ENCODE results near the gene ADAM20.
"Not testable (repeated sequence)": the region's sequence is repeated elsewhere in the genome, so short reads cannot be mapped to it uniquely, and the experiment has no call there.

ADAM20 gene

DNA sequence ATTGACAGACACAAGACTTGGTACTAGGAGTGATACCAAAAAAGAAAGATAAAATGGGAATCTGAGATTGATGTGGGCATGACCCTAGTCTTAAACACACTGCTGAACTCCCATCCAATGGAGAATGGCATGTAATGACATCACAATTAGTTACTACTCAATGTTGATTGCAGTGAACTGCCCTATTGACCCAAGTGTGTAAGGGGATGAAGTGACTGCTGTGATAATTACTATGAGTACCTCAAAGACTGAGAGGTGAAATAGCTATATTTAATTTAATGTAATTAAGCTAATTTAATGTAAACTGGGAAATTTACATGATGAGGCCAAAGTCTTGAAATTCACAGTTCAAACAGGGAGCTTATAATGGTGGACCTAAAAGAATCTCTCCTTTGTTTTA, at the start of gene ADAM20:
Gene ADAM20 (minus strand): TSS at position 101 of the 400 bp plus-strand sequence. CDS start 10,247 bp downstream, outside the sequence.
- DNase-seq, result no peak

GRCh38 chr14:70576891-70577290, 42.1 kb upstream of the ADAM20 start:
- no peak for DNase-seq

DNA sequence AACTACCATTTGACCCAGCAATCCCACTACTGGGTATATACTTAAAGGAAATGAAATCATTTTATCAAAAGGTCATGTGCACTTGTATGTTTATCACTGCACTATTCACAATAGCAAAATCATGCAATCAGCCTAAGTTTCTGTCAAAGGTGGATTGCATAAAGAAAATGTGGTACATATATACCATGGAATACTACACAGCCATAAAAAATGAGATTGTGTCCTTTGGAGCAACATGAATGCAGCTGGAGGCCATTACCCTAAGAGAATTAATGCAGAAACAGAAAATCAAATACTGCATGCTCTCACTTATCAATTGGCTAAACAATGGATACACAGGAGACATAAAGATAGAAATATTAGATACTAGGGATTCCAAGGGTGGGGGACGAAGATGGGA, 38.2 kb upstream of the ADAM20 start:
- DNase-seq, result no peak

DNA sequence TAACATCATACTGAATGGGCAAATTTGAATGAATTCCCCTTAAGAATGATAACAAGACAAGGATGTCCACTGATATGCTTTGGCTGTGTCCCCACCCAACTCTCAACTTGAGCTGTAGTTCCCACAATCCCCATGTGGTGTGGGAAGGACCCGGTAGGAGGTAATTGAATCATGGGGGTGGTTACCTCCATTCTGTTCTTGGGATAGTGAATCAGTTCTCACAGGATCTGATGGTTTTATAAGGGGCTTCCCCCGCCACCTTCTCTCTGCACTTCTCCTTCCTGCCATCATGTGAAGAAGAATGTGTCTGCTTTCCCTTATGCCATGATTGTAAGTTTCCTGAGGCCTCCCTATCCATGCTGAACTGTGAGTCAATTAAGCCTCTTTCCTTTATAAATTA, 36.3 kb upstream of the ADAM20 start:
- no peak for DNase-seq

- DNase-seq, result no peak
Measured at GRCh38 chr14:70567791-70568190, 33.0 kb upstream of the ADAM20 start.

DNA sequence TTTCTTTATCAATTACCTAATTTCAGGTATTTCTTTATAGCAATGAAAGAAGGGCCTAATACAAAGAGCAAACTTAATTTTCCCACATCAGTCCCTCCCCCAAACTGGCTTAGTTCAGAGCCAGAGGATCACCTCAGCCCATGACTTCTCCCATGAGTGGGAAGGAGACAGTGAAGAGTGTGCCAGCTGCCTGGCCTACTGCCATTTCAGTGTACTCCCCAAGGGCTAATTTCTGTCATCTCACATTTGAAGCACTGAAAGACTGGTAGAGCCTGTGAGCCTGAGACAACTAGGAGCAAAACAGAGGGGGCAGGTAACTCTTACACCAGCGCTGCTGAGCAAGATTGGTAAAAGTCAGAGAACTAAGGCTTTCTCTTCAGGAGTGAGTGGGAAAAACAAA, 29.1 kb upstream of the ADAM20 start:
- no peak for DNase-seq

- no peak for DNase-seq
Measured at GRCh38 chr14:70563417-70563816, 28.6 kb upstream of the ADAM20 start.

- DNase-seq, result no peak
Measured at GRCh38 chr14:70558356-70558755, 23.6 kb upstream of the ADAM20 start.

- DNase-seq, result no peak
Measured at GRCh38 chr14:70555890-70556289, 21.1 kb upstream of the ADAM20 start.

DNA sequence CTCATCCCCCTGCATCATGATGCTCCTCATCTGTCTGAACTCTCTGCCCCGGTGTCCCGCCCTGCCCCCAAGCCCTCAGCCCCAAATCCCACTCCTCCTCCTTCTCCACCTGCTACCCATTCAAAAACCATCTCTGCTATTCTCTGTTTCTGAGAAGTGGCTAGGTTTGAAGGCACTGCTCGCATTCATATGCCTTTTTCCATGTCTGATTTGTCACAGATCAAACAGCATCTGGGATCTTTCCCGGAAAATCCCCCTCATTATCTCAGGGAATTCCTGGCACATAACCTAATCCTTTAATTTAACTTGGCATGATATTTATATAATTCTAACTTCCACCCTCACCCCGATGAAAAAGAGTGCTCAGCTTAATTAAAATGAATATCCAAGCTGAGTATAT, 3.3 kb upstream of the ADAM20 start:
- no peak for DNase-seq

- no peak for DNase-seq
Measured at GRCh38 chr14:70536830-70537229, 2.0 kb upstream of the ADAM20 start.

GRCh38 chr14:70530417-70530816, 4.4 kb downstream of the ADAM20 start:
- no peak for DNase-seq

GRCh38 chr14:70527501-70528105, 7.2 kb downstream of the ADAM20 start:
- DNase-seq, result no peak

- DNase-seq, result no peak
Measured at GRCh38 chr14:70525691-70526090, 9.1 kb downstream of the ADAM20 start.

DNA sequence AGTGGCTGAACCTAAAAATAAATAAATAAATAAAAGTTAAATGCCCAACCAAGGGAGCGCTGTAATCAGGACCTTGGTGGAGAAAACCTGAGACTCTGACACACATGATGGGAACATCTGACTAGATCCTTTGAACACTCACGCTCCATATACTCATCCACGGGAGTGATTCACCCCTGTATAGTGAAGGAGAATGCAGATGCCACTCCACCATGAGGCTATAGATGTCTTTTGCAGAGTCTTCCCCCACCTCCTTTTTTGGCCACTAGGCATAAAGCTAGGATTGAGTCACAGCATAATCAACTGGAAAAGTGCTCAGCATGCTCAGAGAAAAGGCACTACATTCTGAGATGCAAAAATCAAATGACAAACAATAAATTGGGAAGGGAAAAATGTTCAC, 19.0 kb downstream of the ADAM20 start:
- no peak for DNase-seq

DNA sequence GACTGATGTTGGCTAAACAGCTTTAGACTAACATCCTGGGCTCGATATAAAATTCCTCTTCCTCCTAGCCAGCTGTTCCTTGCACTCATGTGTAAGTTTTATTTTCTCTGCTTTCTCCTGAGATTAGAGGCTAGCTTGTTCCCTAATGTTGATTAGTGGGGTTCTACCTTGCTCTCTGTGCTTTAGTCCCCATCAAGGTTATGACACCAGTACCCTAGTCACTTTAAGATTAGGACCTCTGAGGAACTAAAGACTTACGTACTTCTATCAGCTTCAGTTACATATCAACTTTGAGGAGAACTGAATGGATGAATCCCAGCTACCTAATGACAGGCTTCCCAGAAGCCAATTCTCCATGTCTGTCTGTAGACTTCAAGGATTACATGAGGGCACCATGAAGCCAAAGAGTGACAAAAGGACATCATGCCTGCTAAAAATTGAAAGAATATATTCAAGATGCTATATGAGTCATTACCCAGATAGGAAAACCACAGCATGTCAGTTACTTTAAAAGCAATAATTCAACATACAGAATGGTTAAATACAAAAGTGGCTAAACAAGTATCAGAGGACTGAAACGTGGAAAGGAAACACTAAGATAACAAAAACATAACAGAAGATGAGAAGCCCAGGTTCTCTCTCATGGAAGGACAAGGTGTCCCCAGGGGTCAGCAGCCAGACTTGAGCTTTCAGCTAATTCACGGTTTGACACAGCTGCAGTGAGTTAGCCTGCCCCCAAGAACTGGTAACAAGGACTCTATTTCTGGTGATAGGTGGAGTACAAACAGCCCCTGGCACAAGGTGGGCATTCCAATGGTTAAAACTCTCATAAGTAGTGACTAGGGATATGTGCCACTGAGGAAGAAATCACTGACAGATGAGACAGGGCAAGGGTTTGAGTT, 20.4 kb downstream of the ADAM20 start:
- DNase-seq, result no peak

DNA sequence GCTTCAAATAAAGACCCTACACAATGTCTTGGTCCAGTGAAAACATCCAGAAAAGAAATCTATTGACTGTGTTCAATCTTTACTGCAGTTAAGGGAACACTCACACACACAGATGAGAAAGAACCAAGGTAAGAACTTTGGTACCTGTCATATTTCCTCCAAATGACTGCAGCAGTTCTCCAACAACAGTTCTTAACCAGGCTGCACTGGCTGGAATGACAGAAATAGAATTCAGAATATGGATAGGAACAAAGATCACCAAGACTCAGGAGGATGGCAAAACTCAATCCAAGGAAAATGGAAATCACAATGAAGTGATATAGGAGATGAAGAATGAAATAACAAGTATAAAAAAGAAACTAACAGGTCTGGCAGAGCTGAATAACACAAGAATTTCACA, 36.6 kb downstream of the ADAM20 start:
- no peak for DNase-seq

DNA sequence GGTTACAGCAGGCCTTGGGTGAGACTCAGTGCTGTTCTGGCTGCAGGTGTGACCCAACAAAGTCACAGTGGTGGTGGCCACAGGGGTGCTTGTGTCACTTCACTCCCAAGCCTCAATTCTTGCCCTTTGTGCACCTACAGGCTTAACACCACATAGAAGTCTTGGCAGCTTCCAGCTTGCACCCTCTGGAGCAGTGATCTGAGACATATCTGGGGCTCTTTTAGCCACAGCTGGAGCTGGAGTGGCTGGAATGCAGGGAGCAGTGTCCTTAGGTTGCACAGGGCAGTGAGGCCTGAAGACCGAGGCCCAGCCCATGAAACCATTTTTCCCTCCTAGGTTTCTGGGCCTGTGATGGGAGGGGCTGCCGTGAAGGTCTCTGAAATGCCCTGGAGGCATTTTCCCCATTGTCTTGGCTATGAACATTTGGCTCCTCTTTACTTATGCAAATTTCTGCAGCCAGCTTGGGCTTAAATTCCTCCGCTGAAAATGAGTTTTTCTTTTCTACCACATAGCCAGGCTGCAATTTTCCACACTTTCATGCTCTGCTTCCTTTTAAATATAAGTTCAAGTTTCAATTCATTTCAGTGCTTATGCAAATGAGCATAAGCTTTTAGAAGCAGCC, 45.1 kb downstream of the ADAM20 start:
- DNase-seq, result no peak

GRCh38 chr14:70477356-70478105, 57.3 kb downstream of the ADAM20 start:
- DNase-seq, result not testable (repeated sequence)

GRCh38 chr14:70475459-70475858, 59.3 kb downstream of the ADAM20 start:
- DNase-seq, result not testable (repeated sequence)

DNA sequence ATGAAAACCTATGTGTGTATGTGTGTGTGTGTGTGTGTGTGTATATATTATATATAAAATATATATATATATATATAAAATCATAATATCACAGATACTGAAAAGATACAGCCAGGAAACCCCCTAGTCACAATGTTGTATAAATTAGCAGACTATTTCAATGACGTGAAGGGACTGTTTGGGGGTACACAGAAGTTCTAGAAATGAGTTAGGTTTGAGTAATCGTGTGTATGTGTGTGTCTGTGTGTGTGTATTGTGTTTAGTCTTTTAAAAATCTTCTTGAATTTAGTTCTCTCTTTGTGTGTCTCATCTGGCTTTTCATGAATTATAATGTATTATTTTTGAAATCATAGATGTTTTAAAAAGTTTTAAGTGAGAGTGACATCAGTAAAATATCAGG, 61.0 kb downstream of the ADAM20 start:
- DNase-seq, result no peak

All from DMS 273 treated with DMSO at 0.1 percent for 48 hours (cell line).